IMR-90 (cell line): Measurements from ENCODE around the gene CLEC10A. TPM values are rescaled to one million over a fixed set of nuclear protein-coding genes. Genes with fewer than 3 reads are reported as not detected.
"Not testable (repeated sequence)": the region's sequence is repeated elsewhere in the genome, so short reads cannot be mapped to it uniquely, and the experiment has no call there.

Source experiments
- ATAC-seq: fragments of 200-7000 bp; cut with Tn5 transposase; 2 replicates; pipeline ENCODE4 v1.9.1; 2020; ENCODE audit warnings: low read depth, mild to moderate bottlenecking, moderate library complexity
- BruUV-seq: library from RNA; stranded (reverse); fragments of 400-500 nt; replicated peaks from 2 replicates; lab custom pipeline; 2021; lab: Mats Ljungman, UMichigan
- CTCF ChIA-PET: fragments of 300-600 bp; formaldehyde crosslinking; extraction: SDS; loops from one replicate; lab custom pipeline; 2021; ENCODE audit warnings: antibody characterized with exemption; lab: Yijun Ruan, JAX
- POLR2A ChIA-PET: fragments of 300-600 bp; sonication (Branson Sonifier 250); formaldehyde crosslinking; loops from one replicate; lab custom pipeline; 2022; ENCODE audit warnings: antibody characterized with exemption; ENCODE audit not compliant: unreplicated experiment; lab: Charles Lee
- DNase-seq: peaks from one replicate; pipeline ENCODE4 v3.0.0; 2013
- H2AFZ ChIP-seq: replicated peaks from 2 replicates; pipeline ENCODE3; 2013; ENCODE audit warnings: low read length, mild to moderate bottlenecking; ENCODE audit not compliant: poor library complexity
- H2AK5ac ChIP-seq: 2 replicates; pipeline ENCODE4 v1.6.1; 2013; ENCODE audit warnings: low read depth, low read length, inconsistent platforms
- H2AK9ac ChIP-seq: replicated peaks from 2 replicates; pipeline ENCODE3; 2013; ENCODE audit warnings: mild to moderate bottlenecking, low read depth, low read length, moderate library complexity; ENCODE audit not compliant: poor library complexity
- H2BK120ac ChIP-seq: 2 replicates; pipeline ENCODE4 v1.6.1; 2013; ENCODE audit warnings: low read depth, low read length, inconsistent platforms
- H2BK15ac ChIP-seq: 3 replicates; pipeline ENCODE4 v1.6.1; 2013; ENCODE audit warnings: low read depth, low read length, inconsistent platforms
- H2BK20ac ChIP-seq: 2 replicates; pipeline ENCODE4 v1.6.1; 2013; ENCODE audit warnings: low read depth, mild to moderate bottlenecking, inconsistent platforms, low read length, moderate library complexity
- H2BK5ac ChIP-seq: 2 replicates; pipeline ENCODE4 v1.6.1; 2013; ENCODE audit warnings: mild to moderate bottlenecking, low read depth, low read length, inconsistent platforms; ENCODE audit not compliant: poor library complexity, severe bottlenecking
- H3K14ac ChIP-seq: replicated peaks from 2 replicates; pipeline ENCODE4 v1.6.1; 2013; ENCODE audit warnings: low read depth, low read length, inconsistent platforms
- H3K18ac ChIP-seq: 2 replicates; pipeline ENCODE4 v1.6.1; 2013; ENCODE audit warnings: low read depth, low read length, control low read depth
- H3K23ac ChIP-seq: 2 replicates; pipeline ENCODE4 v1.6.1; 2013; ENCODE audit warnings: low read depth, low read length, inconsistent platforms
- H3K27ac ChIP-seq: 2 replicates; pipeline ENCODE4 v1.5.1; 2013; ENCODE audit warnings: mild to moderate bottlenecking, control low read depth, low read length; ENCODE audit not compliant: insufficient read depth
- H3K27me3 ChIP-seq: 2 replicates; pipeline ENCODE4 v1.6.1; 2013; ENCODE audit warnings: low read length; ENCODE audit not compliant: control insufficient read depth, insufficient read depth
- H3K36me3 ChIP-seq: 2 replicates; pipeline ENCODE4 v1.6.1; 2013; ENCODE audit warnings: low read length, mixed read lengths; ENCODE audit not compliant: control insufficient read depth, insufficient read depth
- H3K4ac ChIP-seq: 2 replicates; pipeline ENCODE4 v1.6.1; 2013; ENCODE audit warnings: low read depth, low read length, inconsistent platforms
- H3K4me1 ChIP-seq: 2 replicates; pipeline ENCODE4 v1.6.1; 2013; ENCODE audit warnings: low read length, mixed read lengths; ENCODE audit not compliant: control insufficient read depth, insufficient read depth
- H3K4me2 ChIP-seq: 2 replicates; pipeline ENCODE4 v1.6.1; 2013; ENCODE audit warnings: low read depth, mild to moderate bottlenecking, control low read depth, low read length, moderate library complexity
- H3K4me3 ChIP-seq: 2 replicates; pipeline ENCODE4 v1.5.1; 2013; ENCODE audit warnings: low read depth, mild to moderate bottlenecking, control low read depth, low read length, moderate library complexity; ENCODE audit not compliant: insufficient read depth
- H3K56ac ChIP-seq: 2 replicates; pipeline ENCODE4 v1.6.1; 2013; ENCODE audit warnings: low read length, inconsistent platforms; ENCODE audit not compliant: insufficient read depth; ENCODE audit errors: extremely low read depth
- H3K79me1 ChIP-seq, 2 experiments: 2 replicates each; pipeline ENCODE4 v1.6.1; 2013; ENCODE audit warnings: low read length in 2 of 2, inconsistent platforms in 1 of 2, low read depth in 1 of 2
- H3K9ac ChIP-seq: 2 replicates; pipeline ENCODE4 v1.6.1; 2013; ENCODE audit warnings: low read depth, low read length, control low read depth
- H3K9me1 ChIP-seq: 2 replicates; pipeline ENCODE4 v1.6.1; 2013; ENCODE audit warnings: low read length, inconsistent platforms; ENCODE audit not compliant: insufficient read depth
- H3K9me3 ChIP-seq: 2 replicates; pipeline ENCODE4 v1.6.1; 2013; ENCODE audit warnings: low read length; ENCODE audit not compliant: control insufficient read depth, insufficient read depth
- H4K20me1 ChIP-seq: 2 replicates; pipeline ENCODE4 v1.6.1; 2013; ENCODE audit warnings: low read length, inconsistent platforms; ENCODE audit not compliant: insufficient read depth
- H4K5ac ChIP-seq: 2 replicates; pipeline ENCODE4 v1.6.1; 2013; ENCODE audit warnings: mild to moderate bottlenecking, low read depth, low read length, control low read depth
- H4K8ac ChIP-seq, 2 experiments: 2 replicates each; pipeline ENCODE4 v1.6.1; 2013; ENCODE audit warnings: low read depth in 2 of 2, low read length in 2 of 2, control low read depth in 1 of 2, inconsistent platforms in 1 of 2
- H4K91ac ChIP-seq: 2 replicates; pipeline ENCODE4 v1.6.1; 2013; ENCODE audit warnings: low read depth, low read length, inconsistent platforms; ENCODE audit not compliant: insufficient read depth
- MAFK ChIP-seq: IDR thresholded peaks from 2 replicates; pipeline ENCODE4 v1.6.1; 2012; ENCODE audit warnings: low read depth, low read length, improper control_type of control experiment
- WGBS, 2 experiments: methylation state at CpG; one replicate each; pipeline versions ENCODE4 v1.1.5 to v1.1.7; 2013; ENCODE audit warnings: missing lambda C conversion rate in 2 of 2; ENCODE audit not compliant: insufficient read length in 1 of 2; ENCODE audit errors: extremely low coverage in 2 of 2; 5-methylcytosine and 5-hydroxymethylcytosine counted together
- dilution Hi-C: fragments of 300-500 bp; cut with HindIII; formaldehyde crosslinking; loops from one replicate; pipeline ENCODE4 v1.14.3; 2018; ENCODE audit warnings: low sequenced_read_pairs; ENCODE audit not compliant: unreplicated experiment
- in situ Hi-C: fragments of 300-500 bp; cut with MboI; formaldehyde crosslinking; loops from 3 replicates; pipeline ENCODE4 v1.14.3; 2019; ENCODE audit warnings: low sequenced_read_pairs, inconsistent platforms, mixed read lengths
- intact Hi-C: fragments of 100-400 bp; cut with micrococcal nuclease; formaldehyde crosslinking; loops from 2 replicates; pipeline ENCODE4 v1.10.0; 2022
- polyA plus RNA-seq, 3 experiments: library from polyadenylated mRNA; depleted of rRNA; stranded (reverse); fragments of >200 nt; gene quantifications; 2 replicates each; pipeline ENCODE4 v1.2.3, GENCODE V29; 2012; ENCODE audit warnings: low replicate concordance in 1 of 3
- total RNA-seq: library from RNA; depleted of rRNA; stranded (reverse); fragments of >200 nt; gene quantifications from 2 replicates; pipeline ENCODE4 v1.2.3, GENCODE V29; 2012
- TF ChIP-seq, protein P1 (sequence below): fragments of 150-350 bp; IDR thresholded peaks from 2 replicates; pipeline ENCODE4 v1.6.1; 2017; ENCODE audit warnings: mild to moderate bottlenecking, antibody characterized with exemption, low read length, low read depth

Gene CLEC10A
- total and polyA plus RNA-seq, 2 of the 4 experiments (the other 2 are of a cell fraction), result not detected

DNA sequence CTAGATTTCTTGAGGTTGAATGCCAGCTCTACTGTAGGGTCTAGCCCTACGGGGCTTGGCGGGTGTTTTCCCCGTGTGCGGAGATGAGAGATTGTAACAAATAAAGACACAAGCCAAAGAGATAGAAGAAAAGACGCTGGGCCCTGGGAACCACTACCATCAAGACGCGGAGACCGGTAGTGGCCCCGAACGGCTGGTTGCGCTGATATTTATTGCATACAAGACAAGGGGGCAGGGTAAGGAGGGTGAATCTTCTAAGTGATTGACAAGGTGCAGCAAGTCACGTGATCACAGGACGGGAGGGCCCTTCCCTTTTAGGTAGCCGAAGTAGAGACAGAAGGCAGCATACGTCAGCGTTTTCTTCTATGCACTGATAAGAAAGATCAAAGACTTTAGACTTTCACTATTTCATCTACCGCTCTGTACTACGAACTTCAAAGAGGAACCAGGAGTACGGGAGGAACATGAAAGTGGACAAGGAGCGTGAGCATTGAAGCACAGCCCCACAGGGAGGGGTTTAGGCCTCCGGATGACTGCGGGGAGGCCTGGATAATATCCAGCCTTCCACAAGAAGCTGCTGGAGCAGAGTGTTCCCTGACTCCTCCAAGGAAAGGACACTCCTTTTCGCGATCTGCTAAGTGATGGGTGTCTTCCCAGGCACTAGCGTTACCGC lies 33.2 kb downstream of the CLEC10A start:
- H2BK5ac ChIP-seq, DNase-seq, H4K5ac ChIP-seq, dilution Hi-C loops, H3K56ac ChIP-seq, H3K79me1 ChIP-seq, H4K8ac ChIP-seq, H2BK120ac ChIP-seq, POLR2A ChIA-PET, H3K4ac ChIP-seq, H3K23ac ChIP-seq, H4K20me1 ChIP-seq, H2AK5ac ChIP-seq, H3K9me1 ChIP-seq, H4K91ac ChIP-seq, ATAC-seq, H3K4me1 ChIP-seq, H3K27ac ChIP-seq, H3K9me3 ChIP-seq, H3K36me3 ChIP-seq, H2AK9ac ChIP-seq, H3K4me3 ChIP-seq, H2BK15ac ChIP-seq, H2BK20ac ChIP-seq, H3K18ac ChIP-seq, H3K14ac ChIP-seq, BruUV-seq, H3K9ac ChIP-seq: not testable (repeated sequence)
- 10% methylated on average over 2 of the region's 26 CpGs; no CpG with 5 or more reads in 1 of the 2 experiments for WGBS, 2 experiments
- in situ Hi-C loops, result loop anchor here (10.0 kb wide), 1 partner anchor 258 kb away; the partner anchor contains the start of gene EIF5A
- H3K4me2 ChIP-seq, result peak overlapping the region; percentile 18
- CTCF ChIA-PET, result interaction anchor here (1.0 to 2.6 kb wide), 7 partner anchors 32 to 249 kb away, joined by 4 to 21 read pairs (median 6); no protein-coding TSS in a partner anchor
- peak; percentile 58 for TF ChIP-seq MAFK
- TF ChIP-seq, protein P1, sequence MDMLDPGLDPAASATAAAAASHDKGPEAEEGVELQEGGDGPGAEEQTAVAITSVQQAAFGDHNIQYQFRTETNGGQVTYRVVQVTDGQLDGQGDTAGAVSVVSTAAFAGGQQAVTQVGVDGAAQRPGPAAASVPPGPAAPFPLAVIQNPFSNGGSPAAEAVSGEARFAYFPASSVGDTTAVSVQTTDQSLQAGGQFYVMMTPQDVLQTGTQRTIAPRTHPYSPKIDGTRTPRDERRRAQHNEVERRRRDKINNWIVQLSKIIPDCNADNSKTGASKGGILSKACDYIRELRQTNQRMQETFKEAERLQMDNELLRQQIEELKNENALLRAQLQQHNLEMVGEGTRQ, result peak; percentile 40; the same call in 1 of the 2 replicates
- peak overlapping the region; percentile 77 for H2AFZ ChIP-seq
- intact Hi-C loops, result loop anchor here (1.0 to 10.0 kb wide), 2 partner anchors 89 to 518 kb away; partner anchors contain the start of gene SENP3
- peaks cover 31% of the 10 kb centered on the region for H3K27me3 ChIP-seq
